Adrenal gland (tissue), 12 donors: ENCODE data around the gene PHAX. TPM values are rescaled to one million over a fixed set of nuclear protein-coding genes. Genes with fewer than 3 reads are reported as not detected.
"Not testable (repeated sequence)": the region's sequence is repeated elsewhere in the genome, so short reads cannot be mapped to it uniquely, and the experiment has no call there.

Experiments used
- DNase-seq, 7 donors: peaks; one replicate each; pipeline ENCODE4 v3.0.0-alpha.2; 2019 to 2020
- H3K27ac ChIP-seq, 5 donors: fragments of 200-600 bp; sonication (generic) in 4 of 5; 1 replicate in 3 of 5; 2 replicates in 2 of 5; pipeline versions ENCODE4 v1.5.1 to v1.8.0; 2016 to 2020; ENCODE audit warnings: mild to moderate bottlenecking in 1 of 5
- H3K27me3 ChIP-seq: fragments of 200-600 bp; 2 replicates; pipeline ENCODE4 v1.8.0; 2021
- H3K36me3 ChIP-seq, 2 donors: fragments of 200-600 bp; replicated peaks in 1 of 2; 1 replicate in 1 of 2; 2 replicates in 1 of 2; pipeline versions ENCODE4 v1.5.1 to v1.8.0; 2018 to 2022
- H3K4me1 ChIP-seq, 2 donors: fragments of 200-600 bp; replicated peaks in 1 of 2; 1 replicate in 1 of 2; 2 replicates in 1 of 2; pipeline versions ENCODE4 v1.5.1 to v1.8.0; 2018 to 2021
- H3K4me3 ChIP-seq, 4 donors: fragments of 200-600 bp; sonication (generic) in 3 of 4; one replicate each; pipeline ENCODE4 v1.5.1; 2016 to 2018
- H3K9me3 ChIP-seq, 3 donors: fragments of 200-600 bp; sonication (generic) in 1 of 3; replicated peaks in 1 of 3; 1 replicate in 2 of 3; 2 replicates in 1 of 3; pipeline versions ENCODE4 v1.5.1 to v1.8.0; 2016 to 2021
- CTCF ChIP-seq, 6 experiments: fragments of 450-650 bp in 4 of 6; fragments of 200-600 bp in 2 of 6; sonication (generic) in 1 of 6; IDR thresholded peaks; 1 replicate in 5 of 6; 2 replicates in 1 of 6; pipeline versions ENCODE4 v1.5.1 to v1.8.0; 2016 to 2021; ENCODE audit warnings: antibody characterized with exemption in 6 of 6, mild to moderate bottlenecking in 2 of 6, moderate library complexity in 1 of 6
- POLR2A ChIP-seq, 2 donors: fragments of 450-650 bp; IDR thresholded peaks; one replicate each; pipeline ENCODE4 v1.6.1; 2017; ENCODE audit warnings: antibody characterized with exemption in 2 of 2, mild to moderate bottlenecking in 2 of 2, moderate library complexity in 1 of 2
- WGBS, 4 donors: extraction: QIAGEN DNeasy Blood & Tissue Kit in 2 of 4; methylation state at CpG; one replicate each; pipeline versions ENCODE4 v1.1.5 to v1.1.7; 2013 to 2017; 5-methylcytosine and 5-hydroxymethylcytosine counted together
- intact Hi-C, 2 donors: fragments of 100-400 bp; cut with DNase I; formaldehyde crosslinking; loops; one replicate each; pipeline versions ENCODE4 v1.14.1 to v1.15.0; 2022 to 2023
- polyA plus RNA-seq, 3 donors: library from polyadenylated mRNA; stranded (reverse); fragments of 200-250 nt in 2 of 3; fragments of 350-450 nt in 1 of 3; fragmentation: Illumina TruSeq in 1 of 3; extraction: RNeasy Lipid Tissue Mini Kit (QIAGEN cat#74804) in 1 of 3; gene quantifications; one replicate each; pipeline ENCODE4 v1.2.3, GENCODE V29; 2013 to 2014
- total RNA-seq, 9 donors: library from RNA; depleted of rRNA in 4 of 9; stranded (reverse); fragments of >200 nt in 4 of 9; fragments of 120-200 nt in 1 of 9; fragmentation: NEBNext Ultra II Directional in 1 of 9; extraction: Animal tissue kit (Norgen Biotek cat#: 25700) in 1 of 9; gene quantifications; one replicate each; pipeline versions ENCODE4 v1.1.0 to v1.2.4, GENCODE V29; 2013 to 2023
- donor health status: healthy with polysubstance abuse.
- donor health status: Bipolar disorder and iron deficiency.
- donor health status: DM: yes; HTN: yes; CAD: no.
- donor health status: DM: no; HTN: no; CAD: no.
- donor health status: DM: no; HTN: no; CAD: no.
- donor health status: DM: yes; HTN: yes; CAD: no.

Gene PHAX
- total and polyA plus RNA-seq, 12 donors, result 10.8 to 88.2 (median 38.0) TPM

DNA sequence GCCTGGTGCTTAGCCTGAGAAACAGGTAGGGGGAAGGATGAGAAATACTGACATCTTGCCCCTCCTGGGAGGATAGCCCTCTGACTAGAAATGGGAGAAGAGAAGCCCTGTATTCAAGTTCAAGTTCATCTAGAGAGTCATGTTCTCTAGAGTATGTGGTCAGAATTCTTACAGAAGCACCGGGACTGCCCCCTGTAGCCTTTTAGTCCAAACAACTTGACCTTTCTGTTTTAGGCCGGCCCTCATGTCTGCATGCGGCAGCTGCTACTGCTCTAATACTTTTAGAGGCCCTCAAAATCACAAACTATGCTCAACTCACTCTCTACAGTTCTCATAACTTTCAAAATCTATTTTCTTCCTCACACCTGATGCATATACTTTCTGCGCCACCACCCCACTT, 47.7 kb downstream of the PHAX start:
- no peaks in the 10 kb centered on the region for H3K36me3 ChIP-seq
- no peak for DNase-seq
- intact Hi-C loops, result no loop called here
- H3K27ac ChIP-seq, result no peak overlapping the region
- H3K4me3 ChIP-seq, result no peak overlapping the region
- peaks cover 0 to 4% (median 0%) of the 10 kb centered on the region in 3 donors for H3K9me3 ChIP-seq
- 83 to 93% (median 87%) methylated on average over 4 of the region's 4 CpGs for WGBS, 4 donors
- H3K27me3 ChIP-seq, result no peaks in the 10 kb centered on the region
- TF ChIP-seq CTCF (IDR thresholded peaks at IDR 0.05) (no peak), POLR2A (IDR thresholded peaks at IDR 0.05) (no peak)
- peaks cover 0 to 9% of the 10 kb centered on the region in 2 donors for H3K4me1 ChIP-seq

DNA sequence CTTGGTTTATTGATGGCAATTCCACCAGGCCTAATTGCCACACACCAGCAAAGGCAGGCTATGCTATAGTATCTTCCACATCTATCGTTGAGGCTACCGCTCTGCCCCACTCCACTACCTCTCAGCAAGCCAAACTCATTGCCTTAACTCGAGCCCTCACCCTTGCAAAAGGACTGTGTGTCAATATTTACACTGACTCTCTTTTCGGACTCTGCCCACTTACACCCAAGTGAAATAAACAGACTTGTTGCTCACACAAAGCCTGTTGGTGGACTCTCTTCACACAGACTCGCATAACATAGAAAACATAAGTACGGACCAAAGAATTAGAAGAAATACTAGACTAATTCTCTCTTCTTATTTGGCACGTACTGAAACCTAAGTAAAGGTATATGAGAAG, 48.3 kb downstream of the PHAX start:
- H3K27ac ChIP-seq, H3K27me3 ChIP-seq, H3K4me1 ChIP-seq, H3K9me3 ChIP-seq, H3K36me3 ChIP-seq, H3K4me3 ChIP-seq, DNase-seq, intact Hi-C loops: not testable (repeated sequence)
- 88 to 92% (median 90%) methylated on average over 7 of the region's 7 CpGs for WGBS, 4 donors

- H3K4me3 ChIP-seq, DNase-seq, intact Hi-C loops, H3K27me3 ChIP-seq, H3K27ac ChIP-seq, H3K4me1 ChIP-seq, H3K9me3 ChIP-seq, H3K36me3 ChIP-seq: not testable (repeated sequence)
- 87 to 93% (median 88%) methylated on average over 6 of the region's 6 CpGs for WGBS, 4 donors
Measured at GRCh38 chr5:126649709-126650108, 49.0 kb downstream of the PHAX start.

GRCh38 chr5:126650463-126650862, 49.7 kb downstream of the PHAX start:
- peaks cover 0 to 9% of the 10 kb centered on the region in 2 donors for H3K4me1 ChIP-seq
- 97 to 100% (median 100%) methylated on average over 1 of the region's 1 CpG for WGBS, 4 donors
- no peaks in the 10 kb centered on the region for H3K27me3 ChIP-seq
- no peak overlapping the region for H3K27ac ChIP-seq
- no peak for DNase-seq
- intact Hi-C loops, result no loop called here
- no peak for TF ChIP-seq CTCF (IDR thresholded peaks at IDR 0.05)
- no peak for TF ChIP-seq POLR2A (IDR thresholded peaks at IDR 0.05)
- H3K9me3 ChIP-seq, result peaks cover 0 to 4% (median 0%) of the 10 kb centered on the region in 3 donors
- H3K4me3 ChIP-seq, result no peak overlapping the region
- no peaks in the 10 kb centered on the region for H3K36me3 ChIP-seq

DNA sequence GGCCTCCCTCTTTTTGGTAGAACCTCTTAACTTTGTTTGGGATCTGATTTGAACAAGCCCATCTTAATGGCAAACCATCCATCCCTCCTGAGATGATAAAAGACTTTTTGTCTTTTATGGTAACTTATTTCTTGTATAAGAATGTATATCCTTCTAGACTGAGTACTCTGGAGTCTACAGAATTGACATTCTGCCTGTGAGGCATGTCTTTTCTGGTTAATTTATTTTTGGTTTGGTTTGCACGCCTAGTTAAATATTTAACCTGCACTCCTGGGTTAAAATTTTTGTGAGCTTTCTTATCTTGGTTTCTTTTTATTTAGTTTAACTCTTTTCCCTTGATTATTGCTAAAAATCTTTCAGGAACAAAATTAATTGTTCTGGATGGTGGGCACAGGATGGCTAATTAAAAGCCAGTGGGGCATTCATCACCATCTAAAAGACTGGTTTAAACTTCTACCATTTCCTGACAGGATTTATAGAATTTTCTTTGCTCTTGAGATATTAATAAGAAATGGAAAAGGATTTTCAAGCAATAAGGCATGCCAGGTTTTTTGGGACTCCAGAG, 50.3 kb downstream of the PHAX start:
- whole genome bisulfite sequencing, 4 donors, result 95 to 96% (median 95%) methylated on average over 1 of the region's 1 CpG
- no peak for TF ChIP-seq CTCF (IDR thresholded peaks at IDR 0.05)
- TF ChIP-seq POLR2A (IDR thresholded peaks at IDR 0.05), result no peak
- intact Hi-C loops, result no loop called here

More for the DNA sequence above, 50.3 kb downstream of the PHAX start:
- Histone ChIP-seq H3K36me3 (no peaks in the 10 kb centered on the region), H3K4me3 (no peak overlapping the region), H3K27me3 (no peaks in the 10 kb centered on the region), H3K4me1 (peaks cover 0 to 9% of the 10 kb centered on the region in 2 donors), H3K27ac (peak overlapping the region in 1 of 5 donors; percentile 10), H3K9me3 (peaks cover 0 to 4% (median 0%) of the 10 kb centered on the region in 3 donors)
- no peak for DNase-seq
